Activated naive CD4-positive, alpha-beta T cell treated with anti-CD3 and anti-CD28 coated beads, Interleukin-2, amount 50 U/mL, for 24 hours (primary cell): ENCODE measurements around the gene JMJD7.

Experiments
- H3K27ac Mint-ChIP-seq: one replicate; pipeline ENCODE4 v1.8.0; 2021; ENCODE audit warnings: mild to moderate bottlenecking, mixed read lengths
- H3K27me3 Mint-ChIP-seq: one replicate; pipeline ENCODE4 v1.8.0; 2021; ENCODE audit warnings: mixed read lengths
- H3K36me3 Mint-ChIP-seq: one replicate; pipeline ENCODE4 v1.8.0; 2021; ENCODE audit warnings: mixed read lengths
- H3K4me1 Mint-ChIP-seq: one replicate; pipeline ENCODE4 v1.8.0; 2021; ENCODE audit warnings: mixed read lengths
- H3K4me3 Mint-ChIP-seq: one replicate; pipeline ENCODE4 v1.8.0; 2021; ENCODE audit warnings: mild to moderate bottlenecking, mixed read lengths
- H3K9me3 Mint-ChIP-seq: one replicate; pipeline ENCODE4 v1.8.0; 2021; ENCODE audit warnings: mixed read lengths

Gene JMJD7

GRCh38 chr15:41811432-41812195 lies 16.3 kb upstream of the JMJD7 start:
- H3K9me3 Mint-ChIP-seq: no peaks in the 10 kb centered on the region
- peaks cover 6% of the 10 kb centered on the region for H3K4me1 Mint-ChIP-seq
- H3K36me3 Mint-ChIP-seq: peaks cover 6% of the 10 kb centered on the region
- no peak overlapping the region for H3K27ac Mint-ChIP-seq
- no peak overlapping the region for H3K4me3 Mint-ChIP-seq
- no peaks in the 10 kb centered on the region for H3K27me3 Mint-ChIP-seq

DNA sequence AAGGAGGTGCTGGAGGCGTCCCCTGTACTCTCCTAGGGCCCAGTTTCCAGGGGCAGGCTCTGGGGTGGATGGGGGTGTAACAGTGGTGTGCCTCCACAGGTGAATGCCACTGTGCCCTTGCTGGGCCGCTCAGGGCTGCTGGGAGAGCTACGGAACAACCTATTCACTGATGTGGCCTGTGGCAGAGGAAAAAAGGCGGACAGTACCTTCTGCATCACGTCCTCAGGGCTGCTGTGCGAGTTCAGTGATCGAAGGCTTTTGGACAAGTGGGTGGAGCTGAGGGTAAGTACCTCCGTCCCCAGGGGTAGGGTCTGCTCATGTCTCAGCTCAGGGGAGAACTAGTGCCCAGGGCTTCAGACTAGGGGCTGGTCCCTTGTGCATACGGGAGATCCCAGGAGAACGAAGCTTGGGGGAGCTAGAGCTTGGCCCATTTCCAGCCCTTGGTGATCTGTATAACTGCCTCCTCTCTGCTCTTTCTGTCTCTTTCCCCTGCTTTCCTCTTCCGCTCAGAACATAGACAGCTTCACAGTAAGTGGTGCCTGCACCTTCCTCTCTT lies 15.0 kb upstream of the JMJD7 start:
- H3K27ac Mint-ChIP-seq: no peak overlapping the region
- no peaks in the 10 kb centered on the region for H3K9me3 Mint-ChIP-seq
- H3K4me1 Mint-ChIP-seq: peaks cover 6% of the 10 kb centered on the region
- H3K27me3 Mint-ChIP-seq: no peaks in the 10 kb centered on the region
- peaks cover 6% of the 10 kb centered on the region for H3K36me3 Mint-ChIP-seq
- H3K4me3 Mint-ChIP-seq: no peak overlapping the region

GRCh38 chr15:41813426-41813825 lies 14.5 kb upstream of the JMJD7 start:
- peaks cover 6% of the 10 kb centered on the region for H3K4me1 Mint-ChIP-seq
- H3K9me3 Mint-ChIP-seq: no peaks in the 10 kb centered on the region
- H3K4me3 Mint-ChIP-seq: no peak overlapping the region
- no peaks in the 10 kb centered on the region for H3K27me3 Mint-ChIP-seq
- H3K36me3 Mint-ChIP-seq: peaks cover 6% of the 10 kb centered on the region
- H3K27ac Mint-ChIP-seq: no peak overlapping the region

DNA sequence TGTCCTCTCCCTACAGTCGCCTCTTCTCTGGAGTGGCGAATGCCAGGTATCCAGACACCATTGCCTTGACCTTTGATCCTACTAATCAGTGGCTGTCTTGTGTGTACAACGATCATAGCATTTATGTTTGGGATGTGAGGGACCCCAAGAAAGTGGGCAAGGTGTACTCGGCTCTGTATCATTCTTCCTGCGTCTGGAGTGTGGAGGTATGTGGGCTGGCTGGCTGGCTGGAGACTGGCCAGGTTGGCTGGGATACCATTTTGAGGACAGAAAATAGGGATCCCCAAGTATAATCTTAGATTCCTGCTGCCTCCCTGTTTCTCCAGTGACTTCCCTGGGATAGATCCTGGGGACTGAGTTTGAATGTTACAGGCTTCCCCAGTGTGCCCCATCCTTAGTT lies 13.4 kb upstream of the JMJD7 start:
- H3K36me3 Mint-ChIP-seq: peaks cover 6% of the 10 kb centered on the region
- peaks cover 6% of the 10 kb centered on the region for H3K4me1 Mint-ChIP-seq
- H3K27ac Mint-ChIP-seq: no peak overlapping the region
- H3K4me3 Mint-ChIP-seq: no peak overlapping the region
- H3K9me3 Mint-ChIP-seq: no peaks in the 10 kb centered on the region
- H3K27me3 Mint-ChIP-seq: no peaks in the 10 kb centered on the region

- Mint-ChIP-seq H3K36me3 (peaks cover 9% of the 10 kb centered on the region), H3K27ac (no peak overlapping the region), H3K4me1 (no peaks in the 10 kb centered on the region), H3K4me3 (no peak overlapping the region), H3K27me3 (no peaks in the 10 kb centered on the region), H3K9me3 (no peaks in the 10 kb centered on the region)
Observed at GRCh38 chr15:41816788-41817187, 11.1 kb upstream of the JMJD7 start.

DNA sequence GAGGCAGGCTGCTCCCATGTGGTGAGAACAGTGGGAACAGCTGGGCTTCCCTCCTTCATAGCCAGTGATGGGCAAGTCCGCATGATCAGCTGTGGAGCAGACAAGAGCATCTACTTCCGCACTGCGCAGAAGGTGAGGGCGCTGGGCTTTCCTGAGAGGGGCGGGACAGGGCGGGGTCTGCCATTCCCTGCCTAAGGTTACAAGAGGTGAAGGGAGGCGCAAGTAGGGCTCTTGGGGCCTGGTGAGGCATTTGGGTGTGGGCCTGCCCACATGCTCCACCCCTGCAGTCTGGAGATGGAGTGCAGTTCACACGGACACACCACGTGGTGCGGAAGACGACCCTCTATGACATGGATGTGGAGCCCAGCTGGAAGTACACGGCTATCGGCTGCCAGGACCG lies 10.6 kb upstream of the JMJD7 start:
- no peaks in the 10 kb centered on the region for H3K9me3 Mint-ChIP-seq
- H3K36me3 Mint-ChIP-seq: peaks cover 9% of the 10 kb centered on the region
- no peaks in the 10 kb centered on the region for H3K27me3 Mint-ChIP-seq
- H3K4me3 Mint-ChIP-seq: no peak overlapping the region
- H3K27ac Mint-ChIP-seq: no peak overlapping the region
- H3K4me1 Mint-ChIP-seq: no peaks in the 10 kb centered on the region

DNA sequence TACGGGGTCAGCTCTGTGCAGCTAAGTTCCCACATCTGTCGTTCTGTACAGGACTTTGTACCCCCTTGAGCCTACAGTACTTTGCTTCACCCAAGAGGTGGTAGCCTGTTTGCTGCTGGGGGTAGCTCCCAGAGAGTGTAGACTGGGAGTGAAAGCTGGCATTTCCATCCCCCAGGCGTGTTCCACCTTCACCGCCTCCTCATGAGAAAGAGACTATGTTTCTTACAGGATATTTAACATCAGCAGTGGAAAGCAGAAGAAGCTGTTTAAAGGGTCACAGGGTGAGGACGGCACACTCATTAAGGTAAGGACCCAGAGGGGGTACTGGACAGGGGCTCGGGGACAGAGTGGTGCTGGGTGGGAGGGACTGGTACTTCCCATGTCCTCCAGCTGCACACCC lies 10.1 kb upstream of the JMJD7 start:
- Mint-ChIP-seq H3K4me1 (no peaks in the 10 kb centered on the region), H3K4me3 (no peak overlapping the region), H3K27ac (no peak overlapping the region), H3K36me3 (peaks cover 9% of the 10 kb centered on the region), H3K9me3 (no peaks in the 10 kb centered on the region), H3K27me3 (no peaks in the 10 kb centered on the region)

- H3K9me3 Mint-ChIP-seq: no peaks in the 10 kb centered on the region
- no peaks in the 10 kb centered on the region for H3K4me1 Mint-ChIP-seq
- no peak overlapping the region for H3K4me3 Mint-ChIP-seq
- no peak overlapping the region for H3K27ac Mint-ChIP-seq
- no peaks in the 10 kb centered on the region for H3K27me3 Mint-ChIP-seq
- peaks cover 7% of the 10 kb centered on the region for H3K36me3 Mint-ChIP-seq
Observed at GRCh38 chr15:41819455-41820050, 8.3 kb upstream of the JMJD7 start.

DNA sequence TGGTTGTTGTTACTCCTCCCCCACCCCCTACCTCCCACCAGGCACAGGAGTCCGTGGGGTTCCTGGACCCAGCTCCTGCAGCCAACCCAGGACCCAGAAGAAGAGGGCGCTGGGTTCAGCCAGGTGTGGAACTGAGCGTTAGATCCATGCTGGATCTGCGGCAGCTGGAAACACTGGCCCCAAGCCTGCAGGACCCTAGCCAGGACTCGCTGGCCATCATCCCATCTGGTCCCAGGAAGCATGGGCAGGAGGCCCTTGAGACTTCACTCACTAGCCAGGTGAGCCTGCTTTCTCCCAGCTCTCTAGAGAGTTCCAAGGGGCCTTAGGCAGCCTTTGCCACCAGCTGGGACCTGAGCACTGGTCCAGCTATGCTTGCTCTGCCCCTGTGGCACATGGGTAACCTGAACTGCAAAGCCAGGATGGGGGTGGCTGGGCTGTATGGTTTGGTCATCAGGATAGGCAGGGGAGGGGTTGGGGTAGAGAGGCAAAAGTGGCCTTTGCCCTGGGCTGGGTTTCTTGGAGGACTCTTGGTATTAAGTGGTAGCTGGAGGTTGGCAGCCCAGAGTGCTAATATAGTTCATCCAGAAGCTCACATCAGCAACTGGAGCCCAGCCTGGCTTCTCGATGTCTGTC lies 7.0 kb upstream of the JMJD7 start:
- Mint-ChIP-seq H3K27ac (no peak overlapping the region), H3K4me3 (no peak overlapping the region), H3K4me1 (no peaks in the 10 kb centered on the region), H3K27me3 (no peaks in the 10 kb centered on the region), H3K9me3 (no peaks in the 10 kb centered on the region), H3K36me3 (peaks cover 6% of the 10 kb centered on the region)

DNA sequence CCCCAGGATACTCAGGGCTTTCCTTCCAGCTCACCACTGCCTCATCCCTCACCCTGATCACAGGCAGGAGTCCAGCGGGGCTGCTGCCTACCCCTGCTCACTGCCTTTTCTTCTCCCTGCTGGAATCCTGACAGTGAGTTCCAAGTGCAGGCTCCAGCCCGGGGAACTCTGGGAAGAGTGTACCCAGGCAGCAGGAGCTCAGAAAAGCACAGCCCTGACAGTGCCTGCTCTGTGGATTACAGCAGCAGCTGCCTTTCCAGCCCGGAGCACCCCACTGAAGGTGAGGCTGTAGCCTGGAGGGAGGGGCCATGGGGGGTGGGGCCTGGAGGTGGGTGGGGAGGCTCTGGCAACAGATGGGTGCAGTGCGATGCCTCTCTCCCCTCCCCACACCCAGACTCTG lies 6.1 kb upstream of the JMJD7 start:
- H3K36me3 Mint-ChIP-seq: peaks cover 3% of the 10 kb centered on the region
- H3K9me3 Mint-ChIP-seq: no peaks in the 10 kb centered on the region
- H3K27ac Mint-ChIP-seq: no peak overlapping the region
- H3K4me1 Mint-ChIP-seq: peaks cover 4% of the 10 kb centered on the region
- H3K27me3 Mint-ChIP-seq: no peaks in the 10 kb centered on the region
- no peak overlapping the region for H3K4me3 Mint-ChIP-seq

GRCh38 chr15:41822471-41822870 lies 5.4 kb upstream of the JMJD7 start:
- Mint-ChIP-seq H3K36me3 (peaks cover 3% of the 10 kb centered on the region), H3K27me3 (no peaks in the 10 kb centered on the region), H3K4me3 (no peak overlapping the region), H3K4me1 (peaks cover 4% of the 10 kb centered on the region), H3K9me3 (no peaks in the 10 kb centered on the region), H3K27ac (no peak overlapping the region)

DNA sequence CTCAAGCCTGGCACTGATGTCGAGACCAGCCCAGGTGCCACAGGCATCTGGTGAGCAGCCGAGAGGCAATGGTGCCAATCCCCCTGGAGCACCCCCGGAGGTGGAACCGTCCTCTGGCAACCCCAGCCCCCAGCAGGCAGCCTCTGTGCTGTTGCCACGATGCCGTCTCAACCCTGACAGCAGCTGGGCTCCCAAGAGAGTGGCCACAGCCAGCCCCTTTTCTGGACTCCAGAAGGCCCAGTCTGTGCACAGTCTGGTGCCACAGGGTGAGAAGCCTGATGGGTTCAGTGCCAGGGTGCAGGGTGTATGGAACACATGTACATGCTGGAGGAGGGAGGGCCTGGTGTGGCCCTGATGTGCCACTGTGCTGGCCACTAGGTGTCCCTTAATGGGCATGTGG lies 4.9 kb upstream of the JMJD7 start:
- Mint-ChIP-seq H3K4me1 (peaks cover 4% of the 10 kb centered on the region), H3K36me3 (peaks cover 3% of the 10 kb centered on the region), H3K9me3 (no peaks in the 10 kb centered on the region), H3K27ac (no peak overlapping the region), H3K4me3 (no peak overlapping the region), H3K27me3 (no peaks in the 10 kb centered on the region)

- Mint-ChIP-seq H3K9me3 (no peaks in the 10 kb centered on the region), H3K27me3 (no peaks in the 10 kb centered on the region), H3K27ac (no peak overlapping the region), H3K36me3 (peaks cover 3% of the 10 kb centered on the region), H3K4me1 (peaks cover 6% of the 10 kb centered on the region), H3K4me3 (no peak overlapping the region)
Observed at GRCh38 chr15:41823502-41823901, 4.4 kb upstream of the JMJD7 start.

DNA sequence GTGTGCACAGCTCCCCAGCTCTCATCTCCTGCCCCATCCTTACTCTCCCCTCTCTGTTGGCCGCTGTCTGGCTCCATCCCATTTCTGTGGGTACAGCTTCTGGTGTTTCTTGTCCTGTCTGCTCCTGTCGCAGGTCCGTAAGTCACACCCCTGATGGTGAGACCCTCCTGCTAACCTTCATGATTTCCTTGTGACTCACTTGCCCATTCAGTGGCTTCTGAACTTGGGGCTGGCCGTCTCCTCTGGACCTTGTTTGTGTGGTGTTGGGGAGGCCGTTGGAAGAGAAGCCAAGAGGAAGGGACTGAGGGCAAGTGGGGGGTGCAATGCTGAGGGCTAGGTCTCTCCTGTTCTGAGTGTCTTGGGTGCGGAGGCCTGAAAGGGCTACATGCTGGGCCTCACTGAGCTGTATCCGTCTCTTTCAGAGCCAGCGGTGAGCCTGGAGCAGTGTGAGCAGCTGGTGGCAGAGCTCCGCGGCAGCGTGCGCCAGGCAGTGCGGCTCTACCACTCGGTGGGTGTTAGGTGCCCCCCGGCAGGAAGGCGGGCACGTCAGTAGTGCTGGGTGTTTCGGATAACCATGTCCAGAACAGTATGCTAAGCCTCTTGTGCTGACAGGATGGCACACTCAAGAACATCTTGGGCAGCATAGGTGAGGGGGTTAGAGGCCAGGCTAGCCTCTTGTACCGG lies 3.7 kb upstream of the JMJD7 start:
- Mint-ChIP-seq H3K4me1 (peaks cover 13% of the 10 kb centered on the region), H3K9me3 (no peaks in the 10 kb centered on the region), H3K27me3 (no peaks in the 10 kb centered on the region), H3K4me3 (no peak overlapping the region), H3K36me3 (peaks cover 3% of the 10 kb centered on the region), H3K27ac (no peak overlapping the region)

DNA sequence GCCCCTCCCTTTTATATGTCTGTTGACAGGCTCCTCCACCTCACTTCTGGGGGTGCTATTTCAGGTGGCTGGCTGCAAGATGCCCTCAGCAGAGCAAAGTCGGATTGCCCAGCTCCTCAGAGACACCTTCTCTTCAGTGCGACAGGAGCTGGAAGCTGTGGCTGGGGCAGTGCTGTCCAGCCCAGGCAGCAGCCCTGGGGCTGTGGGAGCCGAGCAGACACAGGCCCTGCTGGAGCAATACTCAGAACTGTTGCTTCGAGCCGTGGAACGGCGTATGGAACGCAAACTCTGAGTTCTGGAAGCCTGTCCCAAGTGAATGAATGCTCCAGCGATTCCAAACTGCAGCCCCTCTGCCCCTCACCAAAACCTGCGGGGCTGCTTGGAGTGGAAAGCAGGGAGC lies 2.7 kb upstream of the JMJD7 start:
- Mint-ChIP-seq H3K9me3 (no peaks in the 10 kb centered on the region), H3K36me3 (no peaks in the 10 kb centered on the region), H3K4me1 (peaks cover 16% of the 10 kb centered on the region), H3K27ac (no peak overlapping the region), H3K27me3 (no peaks in the 10 kb centered on the region), H3K4me3 (no peak overlapping the region)
